C1 segment of cervical spinal cord (tissue), 14 donors: ENCODE results near the gene IGHMBP2.

Experiments
- DNase-seq, 14 donors: peaks; one replicate each; lab custom pipeline; 2025; lab: John Stamatoyannopoulos, UW

The IGHMBP2 gene

GRCh38 chr11:68927280-68928135 is 23.8 kb downstream of the IGHMBP2 start:
- peak in 1 of 14 donors; percentile 9 for DNase-seq

GRCh38 chr11:68928136-68928880 is 24.6 kb downstream of the IGHMBP2 start:
- no peak for DNase-seq

GRCh38 chr11:68929135-68929534 is 25.4 kb downstream of the IGHMBP2 start:
- DNase-seq, result no peak

GRCh38 chr11:68929706-68930570 is 26.2 kb downstream of the IGHMBP2 start:
- no peak for DNase-seq

- DNase-seq, result no peak
These were observed 27.5 kb downstream of the IGHMBP2 start for GRCh38 chr11:68930991-68931855.

DNA sequence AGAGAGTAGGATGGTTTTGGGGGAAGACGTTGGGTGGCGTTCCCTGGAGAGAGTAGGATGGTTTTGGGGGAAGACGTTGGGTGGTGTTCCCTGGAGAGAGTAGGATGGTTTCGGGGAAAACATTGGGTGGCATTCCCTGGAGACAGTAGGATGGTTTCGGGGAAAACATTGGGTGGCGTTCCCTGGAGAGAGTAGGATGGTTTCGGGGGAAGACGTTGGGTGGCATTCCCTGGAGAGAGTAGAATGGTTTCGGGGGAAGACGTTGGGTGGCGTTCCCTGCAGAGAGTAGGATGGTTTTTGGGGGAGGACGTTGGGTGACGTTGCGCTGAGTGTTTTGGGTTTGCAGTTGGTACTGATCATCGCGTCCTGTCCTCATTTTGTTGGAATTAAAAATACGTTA is 28.2 kb downstream of the IGHMBP2 start:
- DNase-seq, result no peak

- no peak for DNase-seq
These were observed 28.7 kb downstream of the IGHMBP2 start for GRCh38 chr11:68932358-68932757.

- DNase-seq, result no peak
These were observed 29.4 kb downstream of the IGHMBP2 start for GRCh38 chr11:68932933-68933577.

DNA sequence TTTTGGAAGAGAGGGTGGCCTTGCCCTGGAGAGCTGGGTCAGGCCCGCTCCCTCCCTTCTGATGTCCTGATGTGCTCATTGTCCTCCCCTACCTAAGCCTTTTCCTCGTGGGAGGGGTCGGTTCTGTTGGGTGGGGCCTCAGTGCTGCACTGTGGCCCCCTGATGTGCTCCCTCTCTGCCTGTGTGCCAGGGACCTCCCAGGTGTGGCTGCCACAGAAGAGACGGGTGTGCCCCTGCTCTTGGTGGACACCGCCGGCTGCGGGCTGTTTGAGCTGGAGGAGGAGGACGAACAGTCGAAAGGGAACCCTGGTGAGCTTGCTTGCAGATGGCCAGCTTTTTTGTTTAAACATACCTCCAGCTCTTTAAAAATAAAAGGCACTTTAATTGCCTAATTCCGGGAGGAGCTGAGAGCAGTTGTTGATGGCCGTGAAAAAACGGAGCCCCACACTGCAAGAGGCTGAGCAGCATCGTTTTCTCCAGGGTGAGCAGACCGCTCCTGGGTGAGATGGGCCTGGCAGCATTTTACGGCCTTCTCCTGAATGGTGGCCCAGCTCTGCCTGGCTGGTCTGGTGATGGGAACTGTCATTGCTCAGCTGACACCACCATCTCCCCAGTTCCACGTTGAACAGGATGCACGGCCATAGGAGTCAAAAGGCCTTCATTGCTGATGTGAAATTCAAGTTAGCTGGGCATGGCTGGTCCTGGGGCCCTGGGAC is 30.1 kb downstream of the IGHMBP2 start:
- peak in 1 of 14 donors; percentile 20 for DNase-seq

- DNase-seq, result peak in 1 of 14 donors; percentile 22
These were observed 30.6 kb downstream of the IGHMBP2 start for GRCh38 chr11:68934321-68934645.

DNA sequence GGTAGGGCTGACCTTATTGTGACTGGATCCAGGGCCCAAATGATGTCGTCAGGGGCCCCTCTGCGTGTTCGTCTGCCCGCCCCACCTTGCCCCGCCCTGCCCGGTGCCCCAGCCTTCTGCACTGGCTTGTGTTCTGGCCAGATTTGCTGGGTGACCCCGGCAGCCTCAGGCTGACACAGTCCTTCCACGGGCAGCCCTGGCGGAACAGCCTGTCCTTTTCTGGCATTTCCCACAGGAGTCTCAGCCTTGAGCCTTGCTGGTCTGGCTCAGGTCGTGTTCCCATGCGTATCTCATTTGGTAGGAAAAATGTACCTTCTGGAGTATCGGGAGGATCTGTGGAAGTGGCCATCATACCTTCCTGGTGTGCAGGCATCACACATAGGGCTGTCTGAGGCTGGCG is 31.0 kb downstream of the IGHMBP2 start:
- peak in 1 of 14 donors; percentile 55 for DNase-seq

DNA sequence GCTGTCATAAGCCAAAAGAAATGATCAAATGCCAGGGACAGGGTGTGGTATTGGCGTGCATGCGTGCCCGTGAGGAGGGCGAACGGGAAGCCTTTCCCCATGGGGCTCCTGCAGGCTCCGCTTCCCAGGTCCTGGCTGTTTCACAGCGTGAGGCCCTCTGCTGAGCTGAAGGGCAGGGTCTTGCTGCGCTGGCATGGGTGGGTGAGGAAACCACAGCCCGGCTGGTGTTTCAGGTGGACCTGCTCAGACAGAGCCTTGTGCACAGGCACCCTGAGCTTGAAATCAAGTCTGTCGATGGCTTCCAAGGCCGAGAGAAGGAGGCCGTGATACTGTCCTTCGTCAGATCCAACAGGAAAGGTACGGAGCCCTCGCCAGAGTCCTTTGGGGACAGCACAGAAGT is 31.4 kb downstream of the IGHMBP2 start:
- DNase-seq, result peak in 1 of 14 donors; percentile 55

DNA sequence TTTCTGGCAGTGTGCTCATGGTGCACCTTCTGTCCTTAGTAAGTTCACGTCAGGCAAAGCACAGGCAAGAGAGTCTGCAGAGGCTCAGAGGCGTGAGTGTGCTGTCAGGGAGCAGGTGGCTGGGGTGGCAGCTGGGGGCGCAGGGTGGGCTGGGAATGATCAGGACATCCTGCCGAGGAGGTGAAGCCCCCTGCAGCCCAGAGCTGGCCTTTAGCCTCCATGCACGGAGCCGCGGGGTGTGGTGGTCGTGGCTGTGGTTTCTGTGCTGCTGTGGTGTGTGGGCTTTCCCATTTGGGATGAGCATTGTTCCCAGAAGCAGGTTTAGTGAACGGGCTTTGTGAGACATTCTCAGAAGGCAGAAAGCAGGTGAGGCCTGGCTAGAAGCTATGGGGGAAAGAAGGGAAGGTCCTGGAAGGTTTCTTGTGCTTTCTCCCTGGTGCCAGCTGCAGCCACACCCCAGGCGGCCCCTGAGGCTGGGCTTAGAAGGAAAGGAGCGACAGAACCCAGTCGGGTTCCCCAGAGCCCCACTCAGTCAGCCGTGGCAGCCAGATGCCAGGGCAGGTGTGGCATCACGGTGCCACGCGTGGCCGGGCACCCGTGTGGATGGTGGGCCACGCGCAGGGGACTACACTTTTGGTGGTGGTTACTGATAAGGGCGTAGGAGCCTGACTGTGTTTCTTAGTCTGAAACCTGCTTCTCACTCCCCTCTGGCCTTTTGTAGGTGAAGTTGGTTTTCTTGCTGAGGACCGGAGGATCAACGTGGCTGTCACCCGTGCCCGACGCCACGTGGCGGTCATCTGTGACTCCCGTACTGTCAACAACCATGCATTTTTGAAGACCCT is 32.0 kb downstream of the IGHMBP2 start:
- peak in 1 of 14 donors; percentile 55 for DNase-seq

GRCh38 chr11:68936358-68936636 is 32.6 kb downstream of the IGHMBP2 start:
- DNase-seq, result no peak

DNA sequence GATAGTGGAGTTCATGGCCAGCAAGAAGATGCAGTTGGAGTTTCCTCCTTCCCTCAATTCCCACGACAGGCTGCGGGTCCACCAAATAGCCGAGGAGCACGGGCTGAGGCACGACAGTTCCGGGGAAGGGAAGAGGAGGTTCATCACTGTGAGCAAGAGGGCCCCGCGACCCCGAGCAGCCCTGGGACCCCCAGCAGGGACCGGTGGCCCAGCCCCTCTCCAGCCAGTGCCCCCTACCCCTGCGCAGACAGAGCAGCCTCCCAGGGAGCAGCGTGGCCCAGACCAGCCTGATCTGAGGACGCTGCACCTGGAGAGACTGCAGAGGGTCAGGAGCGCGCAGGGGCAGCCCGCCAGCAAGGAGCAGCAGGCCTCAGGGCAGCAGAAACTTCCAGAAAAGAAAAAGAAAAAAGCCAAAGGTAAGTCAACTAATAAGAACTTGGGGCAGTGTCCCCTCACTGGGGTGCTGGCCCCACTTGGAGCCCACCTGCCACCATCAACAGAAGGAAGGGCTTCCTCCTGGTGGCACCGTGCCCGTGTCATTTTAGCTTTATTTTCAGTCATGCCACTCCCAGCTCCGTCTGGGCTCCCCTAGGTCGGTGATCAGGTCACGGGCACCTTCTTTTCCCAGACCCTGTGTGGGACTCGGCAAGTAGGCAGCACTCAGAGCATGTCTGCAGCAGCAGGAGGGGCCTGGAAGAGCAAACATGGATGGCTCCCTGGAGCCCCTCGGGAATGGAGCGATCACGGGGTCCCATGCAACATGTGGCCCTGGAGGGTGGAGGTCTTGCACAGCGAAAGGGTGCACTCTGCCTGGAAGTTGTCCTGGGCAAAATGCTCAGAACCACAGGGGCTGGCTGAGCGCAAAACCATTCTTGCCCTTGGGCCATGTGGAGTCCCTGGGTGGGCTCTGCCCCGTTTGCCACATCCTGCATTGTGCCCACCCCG is 33.3 kb downstream of the IGHMBP2 start:
- no peak for DNase-seq

DNA sequence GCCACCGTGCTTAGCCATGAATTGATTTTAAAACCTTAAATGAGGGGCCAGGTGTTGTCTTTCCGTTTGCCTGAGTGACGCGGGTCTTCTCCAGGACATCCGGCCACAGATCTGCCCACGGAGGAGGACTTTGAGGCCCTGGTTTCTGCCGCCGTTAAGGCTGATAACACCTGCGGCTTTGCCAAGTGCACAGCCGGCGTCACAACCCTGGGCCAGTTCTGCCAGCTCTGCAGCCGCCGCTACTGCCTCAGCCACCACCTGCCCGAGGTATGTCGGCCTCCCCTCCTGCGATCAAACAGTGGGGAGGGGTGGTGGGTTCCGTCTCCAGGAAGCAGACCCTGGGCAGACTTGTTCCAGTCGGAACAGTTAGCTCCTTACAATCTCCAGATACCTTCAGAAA is 34.4 kb downstream of the IGHMBP2 start:
- peak in 1 of 14 donors; percentile 76 for DNase-seq

- peak in 1 of 14 donors; percentile 38 for DNase-seq
These were observed 35.3 kb downstream of the IGHMBP2 start for GRCh38 chr11:68938816-68939582.
